Neural cell (in vitro differentiated cells): ENCODE results near the gene MTFR2.

ENCODE experiments used
- POLR2AphosphoS5 ChIP-seq: IDR thresholded peaks from 2 replicates; pipeline ENCODE4 v1.6.1; 2012
- TF ChIP-seq, protein P1 (sequence below): fragments of 450-650 bp; IDR thresholded peaks from 2 replicates; pipeline ENCODE4 v1.5.1; 2014; ENCODE audit warnings: antibody characterized with exemption, mild to moderate bottlenecking, moderate library complexity; ENCODE audit not compliant: poor library complexity, severe bottlenecking

DNA sequence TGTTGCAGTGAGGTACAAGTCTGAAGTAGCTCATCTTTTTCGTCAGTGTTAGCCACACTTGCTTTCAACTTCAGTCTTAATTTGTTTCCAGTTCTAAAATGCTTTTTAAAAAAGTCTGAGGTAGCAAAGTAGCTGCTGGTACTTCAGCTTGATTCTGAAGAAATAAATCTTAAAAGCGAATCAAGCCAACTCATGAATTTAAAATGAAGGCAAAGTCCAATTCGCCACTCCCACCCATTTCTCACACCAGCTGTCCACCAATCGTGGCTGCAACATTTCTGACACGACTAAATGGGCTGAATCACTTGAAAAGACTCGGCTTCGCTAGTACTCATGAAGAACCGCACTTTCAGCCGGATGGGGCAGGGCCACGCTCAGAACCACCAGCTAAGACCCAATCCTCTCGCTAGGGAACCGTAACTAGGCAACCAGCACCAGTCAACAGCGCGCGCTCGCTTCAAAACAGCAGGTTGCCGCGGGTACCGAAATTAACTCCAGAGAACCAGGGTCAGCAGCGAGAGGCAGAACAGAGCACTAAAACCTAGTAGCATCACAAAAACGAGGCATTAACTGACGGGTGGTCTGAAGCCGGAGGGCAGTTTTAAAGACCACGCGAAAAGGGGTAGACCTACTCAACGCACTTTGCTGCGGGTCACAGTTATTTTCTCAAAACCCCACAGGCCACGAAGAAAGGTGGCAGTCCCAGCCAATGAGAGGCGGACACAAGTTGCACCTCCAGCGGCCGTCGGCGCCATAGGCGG is 38.6 kb upstream of the MTFR2 start:
- TF ChIP-seq, protein P1, sequence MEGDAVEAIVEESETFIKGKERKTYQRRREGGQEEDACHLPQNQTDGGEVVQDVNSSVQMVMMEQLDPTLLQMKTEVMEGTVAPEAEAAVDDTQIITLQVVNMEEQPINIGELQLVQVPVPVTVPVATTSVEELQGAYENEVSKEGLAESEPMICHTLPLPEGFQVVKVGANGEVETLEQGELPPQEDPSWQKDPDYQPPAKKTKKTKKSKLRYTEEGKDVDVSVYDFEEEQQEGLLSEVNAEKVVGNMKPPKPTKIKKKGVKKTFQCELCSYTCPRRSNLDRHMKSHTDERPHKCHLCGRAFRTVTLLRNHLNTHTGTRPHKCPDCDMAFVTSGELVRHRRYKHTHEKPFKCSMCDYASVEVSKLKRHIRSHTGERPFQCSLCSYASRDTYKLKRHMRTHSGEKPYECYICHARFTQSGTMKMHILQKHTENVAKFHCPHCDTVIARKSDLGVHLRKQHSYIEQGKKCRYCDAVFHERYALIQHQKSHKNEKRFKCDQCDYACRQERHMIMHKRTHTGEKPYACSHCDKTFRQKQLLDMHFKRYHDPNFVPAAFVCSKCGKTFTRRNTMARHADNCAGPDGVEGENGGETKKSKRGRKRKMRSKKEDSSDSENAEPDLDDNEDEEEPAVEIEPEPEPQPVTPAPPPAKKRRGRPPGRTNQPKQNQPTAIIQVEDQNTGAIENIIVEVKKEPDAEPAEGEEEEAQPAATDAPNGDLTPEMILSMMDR, result peak; percentile 74
- peak; percentile 22 for TF ChIP-seq POLR2AphosphoS5
